Neutrophil (primary cell): ENCODE data around the gene TNIK.

Experiments used
- H3K27ac ChIP-seq: fragments of 200-600 bp; sonication (generic); 2 replicates; pipeline ENCODE4 v1.5.1; 2016; ENCODE audit warnings: mild to moderate bottlenecking, moderate library complexity
- H3K27me3 ChIP-seq: fragments of 200-600 bp; sonication (generic); 2 replicates; pipeline ENCODE4 v1.6.0; 2016; ENCODE audit warnings: mild to moderate bottlenecking
- H3K36me3 ChIP-seq: fragments of 200-600 bp; sonication (generic); 2 replicates; pipeline ENCODE4 v1.5.1; 2017
- H3K4me1 ChIP-seq, 2 experiments: fragments of 200-600 bp in 1 of 2; sonication (generic) in 1 of 2; 1 replicate in 1 of 2; 2 replicates in 1 of 2; pipeline versions ENCODE4 v1.5.1 to v1.6.1; 2013 to 2016; ENCODE audit warnings: low read depth in 1 of 2, low read length in 1 of 2, mild to moderate bottlenecking in 1 of 2, moderate library complexity in 1 of 2; ENCODE audit not compliant: control insufficient read depth in 1 of 2, insufficient read depth in 1 of 2
- H3K4me3 ChIP-seq, 2 experiments: fragments of 200-600 bp in 1 of 2; sonication (generic) in 1 of 2; 1 replicate in 1 of 2; 2 replicates in 1 of 2; pipeline ENCODE4 v1.5.1; 2013 to 2016; ENCODE audit warnings: low read depth in 1 of 2, low read length in 1 of 2, mild to moderate bottlenecking in 1 of 2, moderate library complexity in 1 of 2
- H3K9me3 ChIP-seq: fragments of 200-600 bp; sonication (generic); 2 replicates; pipeline ENCODE4 v1.5.1; 2016
- CTCF ChIP-seq: fragments of 200-600 bp; sonication (generic); IDR thresholded peaks from 2 replicates; pipeline ENCODE4 v1.5.1; 2016; ENCODE audit warnings: antibody characterized with exemption

TNIK gene

GRCh38 chr3:171320750-171321558 is 139.3 kb downstream of the TNIK start:
- no peak for TF ChIP-seq CTCF
- H3K27ac ChIP-seq = no peak overlapping the region
- H3K36me3 ChIP-seq = no peaks in the 10 kb centered on the region

GRCh38 chr3:171317171-171317570 is 143.0 kb downstream of the TNIK start:
- Histone ChIP-seq H3K36me3 (no peaks in the 10 kb centered on the region), H3K4me3 (no peak overlapping the region), H3K9me3 (no peaks in the 10 kb centered on the region), H3K4me1 (no peaks in the 10 kb centered on the region), H3K27ac (no peak overlapping the region), H3K27me3 (no peaks in the 10 kb centered on the region)
- no peak for TF ChIP-seq CTCF

More at GRCh38 chr3:171320750-171321558, 139.3 kb downstream of the TNIK start:
- Histone ChIP-seq H3K4me3 (no peak overlapping the region), H3K27me3 (no peaks in the 10 kb centered on the region), H3K4me1 (no peaks in the 10 kb centered on the region), H3K9me3 (no peaks in the 10 kb centered on the region)

- Histone ChIP-seq H3K27ac (no peak overlapping the region), H3K4me3 (no peak overlapping the region), H3K36me3 (no peaks in the 10 kb centered on the region), H3K9me3 (no peaks in the 10 kb centered on the region), H3K27me3 (peaks cover 8% of the 10 kb centered on the region), H3K4me1 (no peaks in the 10 kb centered on the region)
- no peak for TF ChIP-seq CTCF
Observed at GRCh38 chr3:171315919-171316318, 144.3 kb downstream of the TNIK start.

- TF ChIP-seq CTCF = no peak
- H3K36me3 ChIP-seq = no peaks in the 10 kb centered on the region
- H3K9me3 ChIP-seq = no peaks in the 10 kb centered on the region
- no peaks in the 10 kb centered on the region for H3K4me1 ChIP-seq
- peaks cover 8% of the 10 kb centered on the region for H3K27me3 ChIP-seq
- H3K4me3 ChIP-seq = no peak overlapping the region
- no peak overlapping the region for H3K27ac ChIP-seq
Observed at GRCh38 chr3:171315101-171315500, 145.1 kb downstream of the TNIK start.

GRCh38 chr3:171314341-171314740 is 145.9 kb downstream of the TNIK start:
- Histone ChIP-seq H3K9me3 (no peaks in the 10 kb centered on the region), H3K36me3 (no peaks in the 10 kb centered on the region), H3K27ac (no peak overlapping the region), H3K4me1 (no peaks in the 10 kb centered on the region), H3K4me3 (no peak overlapping the region), H3K27me3 (peaks cover 8% of the 10 kb centered on the region)
- TF ChIP-seq CTCF = no peak
